K562 (cell line): Measurements from ENCODE around the gene DGAT2L6. TPM values are rescaled to one million over a fixed set of nuclear protein-coding genes. Genes with fewer than 3 reads are reported as not detected.

ENCODE experiments used
- ATAC-seq: fragments of 200-7000 bp; cut with Tn5 transposase; 3 replicates; pipeline ENCODE4 v1.9.1; 2020; ENCODE audit warnings: moderate library complexity
- BruUV-seq: library from RNA; stranded (reverse); fragments of 400-500 nt; replicated peaks from 2 replicates; lab custom pipeline; 2021; lab: Mats Ljungman, UMichigan
- CTCF ChIA-PET: fragments of 300-600 bp; formaldehyde crosslinking; extraction: SDS; loops from one replicate; lab custom pipeline; 2021; ENCODE audit warnings: low intra/inter-chr PET ratio; lab: Yijun Ruan, JAX
- POLR2A ChIA-PET: fragments of 300-600, 350-650 bp; sonication (Branson Sonifier 250); formaldehyde crosslinking; extraction: SDS; loops from one replicate; lab custom pipeline; 2021; ENCODE audit warnings: antibody characterized with exemption, inconsistent platforms; lab: Yijun Ruan, JAX
- DNase-seq, 4 experiments: peaks; one replicate each; pipeline versions ENCODE4 v3.0.0 to v3.0.0-alpha.2; 2011 to 2018; ENCODE audit warnings: low spot score in 3 of 4, mixed read lengths in 3 of 4; ENCODE audit errors: extremely low read depth in 1 of 4
- FAIRE-seq: peaks from 2 replicates; lab custom pipeline; 2011; peaks lifted over from hg19 to GRCh38; lab: Jason Lieb, UNC
- H2AFZ ChIP-seq: 2 replicates; pipeline ENCODE4 v1.6.0; 2011; ENCODE audit warnings: low read depth, low read length, control low read depth, inconsistent platforms
- H3K27ac ChIP-seq: fragments of 200-600 bp; 3 replicates; pipeline ENCODE4 v1.8.0; 2011; ENCODE audit warnings: low read depth, mild to moderate bottlenecking, control low read depth, inconsistent platforms, low read length, moderate library complexity, mixed read lengths; ENCODE audit errors: extremely low read depth
- H3K27me3 ChIP-seq, 2 experiments: fragments of 300-600 bp in 1 of 2; 2 replicates in 1 of 2; 3 replicates in 1 of 2; pipeline versions ENCODE4 v1.6.0 to v1.8.0; 2011; ENCODE audit warnings: inconsistent platforms in 2 of 2, low read length in 2 of 2, mild to moderate bottlenecking in 1 of 2, mixed read lengths in 1 of 2, moderate library complexity in 1 of 2; ENCODE audit not compliant: control insufficient read depth in 2 of 2, insufficient read depth in 2 of 2
- H3K36me3 ChIP-seq: fragments of 300-600 bp; 3 replicates; pipeline ENCODE4 v1.8.0; 2011; ENCODE audit warnings: mild to moderate bottlenecking, low read length, inconsistent platforms; ENCODE audit not compliant: control insufficient read depth, insufficient read depth
- H3K4me1 ChIP-seq, 2 experiments: fragments of 200-600 bp in 1 of 2; replicated peaks in 1 of 2; 2 replicates in 1 of 2; 3 replicates in 1 of 2; pipeline versions ENCODE4 v1.5.1 to v1.8.0; 2011; ENCODE audit warnings: inconsistent platforms in 2 of 2, low read length in 2 of 2, mild to moderate bottlenecking in 1 of 2, mixed read lengths in 1 of 2, moderate library complexity in 1 of 2; ENCODE audit not compliant: control insufficient read depth in 2 of 2, insufficient read depth in 2 of 2
- H3K4me2 ChIP-seq: 2 replicates; pipeline ENCODE4 v1.6.1; 2011; ENCODE audit warnings: low read length, control low read depth, inconsistent platforms, mixed read lengths; ENCODE audit not compliant: insufficient read depth
- H3K4me3 ChIP-seq: fragments of 200-600 bp; sonication (generic), shearing (Covaris generic); 2 replicates; pipeline ENCODE4 v1.5.1; 2016; ENCODE audit warnings: control low read depth, inconsistent platforms
- H3K79me2 ChIP-seq: fragments of 200-600 bp; 3 replicates; pipeline ENCODE4 v1.8.0; 2011; ENCODE audit warnings: low read length, inconsistent platforms; ENCODE audit not compliant: control insufficient read depth, insufficient read depth
- H3K9ac ChIP-seq, 2 experiments: 2 replicates each; pipeline versions ENCODE4 v1.6.0 to v1.6.1; 2011; ENCODE audit warnings: low read depth in 2 of 2, low read length in 2 of 2, control low read depth in 1 of 2, inconsistent platforms in 1 of 2, mild to moderate bottlenecking in 1 of 2, mixed read lengths in 1 of 2; ENCODE audit not compliant: insufficient read depth in 1 of 2
- H3K9me1 ChIP-seq: one replicate; pipeline ENCODE4 v1.6.0; 2011; ENCODE audit warnings: inconsistent platforms, mild to moderate bottlenecking, low read length, moderate library complexity; ENCODE audit not compliant: control insufficient read depth, insufficient read depth
- H3K9me3 ChIP-seq: replicated peaks from 2 replicates; pipeline ENCODE4 v1.5.1; 2011; ENCODE audit warnings: low read depth, low read length, inconsistent platforms; ENCODE audit not compliant: control insufficient read depth, insufficient read depth
- H4K20me1 ChIP-seq: replicated peaks from 2 replicates; pipeline ENCODE4 v1.6.1; 2011; ENCODE audit warnings: low read length, inconsistent platforms, mixed read lengths; ENCODE audit not compliant: control insufficient read depth, insufficient read depth
- ASH1L ChIP-seq: fragments of 450-650 bp; IDR thresholded peaks from 2 replicates; pipeline ENCODE4 v1.6.1; 2018; ENCODE audit warnings: borderline replicate concordance, mild to moderate bottlenecking, low read depth; ENCODE audit not compliant: partially characterized antibody
- BRF2 ChIP-seq: IDR thresholded peaks from 3 replicates; pipeline ENCODE4 v1.6.1; 2011; ENCODE audit warnings: borderline replicate concordance, mild to moderate bottlenecking; ENCODE audit not compliant: insufficient read length, insufficient read depth
- DPF2 ChIP-seq: fragments of 450-650 bp; IDR thresholded peaks from 2 replicates; pipeline ENCODE4 v1.6.1; 2016
- POLR3A ChIP-seq: IDR thresholded peaks from 2 replicates; pipeline ENCODE4 v1.6.1; 2011; ENCODE audit warnings: borderline replicate concordance, mild to moderate bottlenecking, moderate library complexity; ENCODE audit not compliant: insufficient read length, insufficient read depth; ENCODE audit errors: extremely low read depth
- PTTG1 ChIP-seq: fragments of 450-650 bp; IDR thresholded peaks from 2 replicates; pipeline ENCODE4 v1.6.1; 2016; ENCODE audit warnings: low read depth, mild to moderate bottlenecking, missing genetic modification characterization, missing compliant biosample characterization
- SMARCB1 ChIP-seq: IDR thresholded peaks from 2 replicates; pipeline ENCODE4 v1.6.1; 2011; ENCODE audit warnings: improper control_type of control experiment, low read depth; ENCODE audit not compliant: insufficient read length
- TGIF2 ChIP-seq: sonication (generic); formaldehyde crosslinking; IDR thresholded peaks from 2 replicates; pipeline ENCODE4 v1.8.1; 2022; ENCODE audit warnings: mild to moderate bottlenecking, missing genetic modification reagents, moderate library complexity
- ZNF282 ChIP-seq: sonication (generic); formaldehyde crosslinking; IDR thresholded peaks from 2 replicates; pipeline ENCODE4 v1.8.1; 2023; ENCODE audit warnings: missing genetic modification reagents
- WGBS: fragments of 100-300 bp; shearing (Covaris generic); methylation state at CpG from one replicate; pipeline ENCODE4 v1.1.6; 2016; ENCODE audit warnings: low coverage, mixed read lengths; ENCODE audit not compliant: insufficient coverage; ENCODE audit errors: missing lambda C conversion rate; 5-methylcytosine and 5-hydroxymethylcytosine counted together
- in situ Hi-C: fragments of 300-500 bp; cut with MboI; formaldehyde crosslinking; loops from 4 replicates; pipeline ENCODE4 v1.15.0; 2018; ENCODE audit warnings: inconsistent platforms, mixed read lengths
- intact Hi-C: fragments of 100-400 bp; cut with micrococcal nuclease; formaldehyde crosslinking; loops from 2 replicates; pipeline ENCODE4 v1.14.2; 2022
- polyA plus RNA-seq, 8 experiments: library from polyadenylated mRNA; depleted of rRNA in 4 of 8; stranded (reverse) in 5 of 8; unstranded in 3 of 8; fragments of >200 nt; fragmentation: Nextera tagmentation in 2 of 8; fragmentation: Illumina TruSeq in 1 of 8; extraction: Ambion mirVana in 2 of 8; extraction: Trizol in 1 of 8; gene quantifications; 2 replicates each; pipeline versions ENCODE4 v1.2.1 to v1.2.3, GENCODE V29; 2011 to 2014; ENCODE audit warnings: inconsistent platforms in 1 of 8, missing spikeins in 1 of 8
- total RNA-seq, 7 experiments: library from RNA; depleted of rRNA in 6 of 7; stranded (reverse); fragments of >200 nt in 6 of 7; fragmentation: Illumina TruSeq in 2 of 7; extraction: Trizol in 2 of 7; gene quantifications; 2 replicates each; pipeline versions ENCODE4 v1.2.1 to v1.2.3, GENCODE V29; 2011 to 2021; ENCODE audit warnings: low replicate concordance in 1 of 7
- TF ChIP-seq, protein P1 (sequence below): fragments of 150-350 bp; IDR thresholded peaks from 2 replicates; pipeline ENCODE4 v1.6.1; 2014; ENCODE audit warnings: low read depth, mild to moderate bottlenecking, low read length, borderline replicate concordance
- TF ChIP-seq, protein P2 (sequence below): fragments of 450-650 bp; formaldehyde crosslinking; IDR thresholded peaks from 2 replicates; pipeline ENCODE4 v1.4.0; 2022; ENCODE audit warnings: missing genetic modification characterization
- TF ChIP-seq, protein P3 (sequence below): fragments of 250-450 bp; sonication (Bioruptor Pico); IDR thresholded peaks from 2 replicates; pipeline ENCODE4 v1.4.0; 2020; ENCODE audit warnings: mild to moderate bottlenecking, moderate library complexity

DGAT2L6 gene
- total and polyA plus RNA-seq, 9 of the 15 experiments (the other 6 are each of a cell fraction or from before 2014, with no cell fraction given) = not detected

DNA sequence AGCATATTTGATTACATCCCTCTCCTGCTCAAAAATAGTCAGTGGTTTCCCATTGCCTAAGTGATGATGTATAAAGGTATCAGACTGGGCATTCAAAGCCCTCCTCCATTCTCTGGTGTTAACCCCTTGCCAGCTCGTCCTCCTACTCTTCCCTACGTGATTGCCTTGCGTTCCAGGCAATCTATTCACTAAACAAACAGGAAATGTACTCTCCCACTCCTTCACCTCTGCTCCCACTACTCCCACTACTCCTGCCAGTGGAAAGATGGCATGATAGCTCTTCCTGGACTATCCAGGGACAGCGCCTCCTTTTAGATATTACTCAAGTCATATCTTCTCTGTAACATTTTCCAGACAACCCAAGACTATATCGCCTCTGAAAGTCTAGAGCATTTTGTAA lies 5.8 kb downstream of the DGAT2L6 start:
- no peak for ATAC-seq
- Histone ChIP-seq H3K9me1 (no peaks in the 10 kb centered on the region), H4K20me1 (no peaks in the 10 kb centered on the region), H3K4me1 (no peaks in the 10 kb centered on the region), H3K27me3 (no peaks in the 10 kb centered on the region; a peak in 1 of 5 replicates), H3K9me3 (no peaks in the 10 kb centered on the region), H3K9ac (no peak overlapping the region), H3K36me3 (no peaks in the 10 kb centered on the region), H3K79me2 (no peaks in the 10 kb centered on the region), H3K4me2 (no peak overlapping the region), H3K4me3 (no peak overlapping the region), H2AFZ (no peak overlapping the region), H3K27ac (no peak overlapping the region)
- intact Hi-C loops (no loop called here), in situ Hi-C loops (no loop called here)
- ChIA-PET CTCF (no interaction called here), POLR2A (no interaction called here)
- FAIRE-seq = no peak
- no TSS peak for BruUV-seq
- WGBS = 4% methylated on average over 5 of the region's 5 CpGs
- DNase-seq = no peak
- TF ChIP-seq ASH1L (no peak), BRF2 (no peak), DPF2 (no peak), POLR3A (no peak), PTTG1 (tag) (no peak), SMARCB1 (no peak), TGIF2 (CRISPR knock-in tag) (no peak), ZNF282 (no peak)
- TF ChIP-seq, protein P1, sequence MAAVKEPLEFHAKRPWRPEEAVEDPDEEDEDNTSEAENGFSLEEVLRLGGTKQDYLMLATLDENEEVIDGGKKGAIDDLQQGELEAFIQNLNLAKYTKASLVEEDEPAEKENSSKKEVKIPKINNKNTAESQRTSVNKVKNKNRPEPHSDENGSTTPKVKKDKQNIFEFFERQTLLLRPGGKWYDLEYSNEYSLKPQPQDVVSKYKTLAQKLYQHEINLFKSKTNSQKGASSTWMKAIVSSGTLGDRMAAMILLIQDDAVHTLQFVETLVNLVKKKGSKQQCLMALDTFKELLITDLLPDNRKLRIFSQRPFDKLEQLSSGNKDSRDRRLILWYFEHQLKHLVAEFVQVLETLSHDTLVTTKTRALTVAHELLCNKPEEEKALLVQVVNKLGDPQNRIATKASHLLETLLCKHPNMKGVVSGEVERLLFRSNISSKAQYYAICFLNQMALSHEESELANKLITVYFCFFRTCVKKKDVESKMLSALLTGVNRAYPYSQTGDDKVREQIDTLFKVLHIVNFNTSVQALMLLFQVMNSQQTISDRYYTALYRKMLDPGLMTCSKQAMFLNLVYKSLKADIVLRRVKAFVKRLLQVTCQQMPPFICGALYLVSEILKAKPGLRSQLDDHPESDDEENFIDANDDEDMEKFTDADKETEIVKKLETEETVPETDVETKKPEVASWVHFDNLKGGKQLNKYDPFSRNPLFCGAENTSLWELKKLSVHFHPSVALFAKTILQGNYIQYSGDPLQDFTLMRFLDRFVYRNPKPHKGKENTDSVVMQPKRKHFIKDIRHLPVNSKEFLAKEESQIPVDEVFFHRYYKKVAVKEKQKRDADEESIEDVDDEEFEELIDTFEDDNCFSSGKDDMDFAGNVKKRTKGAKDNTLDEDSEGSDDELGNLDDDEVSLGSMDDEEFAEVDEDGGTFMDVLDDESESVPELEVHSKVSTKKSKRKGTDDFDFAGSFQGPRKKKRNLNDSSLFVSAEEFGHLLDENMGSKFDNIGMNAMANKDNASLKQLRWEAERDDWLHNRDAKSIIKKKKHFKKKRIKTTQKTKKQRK = no peak
- TF ChIP-seq, protein P2, sequence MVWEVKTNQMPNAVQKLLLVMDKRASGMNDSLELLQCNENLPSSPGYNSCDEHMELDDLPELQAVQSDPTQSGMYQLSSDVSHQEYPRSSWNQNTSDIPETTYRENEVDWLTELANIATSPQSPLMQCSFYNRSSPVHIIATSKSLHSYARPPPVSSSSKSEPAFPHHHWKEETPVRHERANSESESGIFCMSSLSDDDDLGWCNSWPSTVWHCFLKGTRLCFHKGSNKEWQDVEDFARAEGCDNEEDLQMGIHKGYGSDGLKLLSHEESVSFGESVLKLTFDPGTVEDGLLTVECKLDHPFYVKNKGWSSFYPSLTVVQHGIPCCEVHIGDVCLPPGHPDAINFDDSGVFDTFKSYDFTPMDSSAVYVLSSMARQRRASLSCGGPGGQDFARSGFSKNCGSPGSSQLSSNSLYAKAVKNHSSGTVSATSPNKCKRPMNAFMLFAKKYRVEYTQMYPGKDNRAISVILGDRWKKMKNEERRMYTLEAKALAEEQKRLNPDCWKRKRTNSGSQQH (CRISPR knock-in tag) = no peak
- TF ChIP-seq, protein P3, sequence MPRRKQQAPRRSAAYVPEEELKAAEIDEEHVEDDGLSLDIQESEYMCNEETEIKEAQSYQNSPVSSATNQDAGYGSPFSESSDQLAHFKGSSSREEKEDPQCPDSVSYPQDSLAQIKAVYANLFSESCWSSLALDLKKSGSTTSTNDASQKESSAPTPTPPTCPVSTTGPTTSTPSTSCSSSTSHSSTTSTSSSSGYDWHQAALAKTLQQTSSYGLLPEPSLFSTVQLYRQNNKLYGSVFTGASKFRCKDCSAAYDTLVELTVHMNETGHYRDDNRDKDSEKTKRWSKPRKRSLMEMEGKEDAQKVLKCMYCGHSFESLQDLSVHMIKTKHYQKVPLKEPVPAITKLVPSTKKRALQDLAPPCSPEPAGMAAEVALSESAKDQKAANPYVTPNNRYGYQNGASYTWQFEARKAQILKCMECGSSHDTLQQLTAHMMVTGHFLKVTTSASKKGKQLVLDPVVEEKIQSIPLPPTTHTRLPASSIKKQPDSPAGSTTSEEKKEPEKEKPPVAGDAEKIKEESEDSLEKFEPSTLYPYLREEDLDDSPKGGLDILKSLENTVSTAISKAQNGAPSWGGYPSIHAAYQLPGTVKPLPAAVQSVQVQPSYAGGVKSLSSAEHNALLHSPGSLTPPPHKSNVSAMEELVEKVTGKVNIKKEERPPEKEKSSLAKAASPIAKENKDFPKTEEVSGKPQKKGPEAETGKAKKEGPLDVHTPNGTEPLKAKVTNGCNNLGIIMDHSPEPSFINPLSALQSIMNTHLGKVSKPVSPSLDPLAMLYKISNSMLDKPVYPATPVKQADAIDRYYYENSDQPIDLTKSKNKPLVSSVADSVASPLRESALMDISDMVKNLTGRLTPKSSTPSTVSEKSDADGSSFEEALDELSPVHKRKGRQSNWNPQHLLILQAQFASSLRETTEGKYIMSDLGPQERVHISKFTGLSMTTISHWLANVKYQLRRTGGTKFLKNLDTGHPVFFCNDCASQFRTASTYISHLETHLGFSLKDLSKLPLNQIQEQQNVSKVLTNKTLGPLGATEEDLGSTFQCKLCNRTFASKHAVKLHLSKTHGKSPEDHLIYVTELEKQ (CRISPR knock-in tag) = no peak
